ENCODE data around the gene TAOK3.

GRCh38 chr12:118325081-118325480 is 47.6 kb downstream of the TAOK3 start:
- TF ChIP-seq POLR2A (IDR thresholded peaks at IDR 0.05) (no peak), CTCF (IDR thresholded peaks at IDR 0.05) (no peak), POLR2AphosphoS5 (IDR thresholded peaks at IDR 0.05) (no peak)

Data from breast epithelium (tissue), 3 donors.